HEK293 (cell line): ENCODE measurements around the gene GPR132.
A peak's percentile ranks its signal among the peaks of the same experiment; 100 is the strongest.

Source experiments
- CTCF ChIP-seq: fragments of 450-650 bp; formaldehyde crosslinking; IDR thresholded peaks from 2 replicates; pipeline ENCODE4 v1.5.1; 2016; ENCODE audit warnings: missing biosample characterization, missing genetic modification characterization
- SP7 ChIP-seq: fragments of 450-650 bp; formaldehyde crosslinking; IDR thresholded peaks from 2 replicates; pipeline ENCODE4 v1.5.1; 2016; ENCODE audit warnings: missing biosample characterization, missing genetic modification characterization
- TRIM28 ChIP-seq: IDR thresholded peaks from 2 replicates; pipeline ENCODE4 v1.6.1; 2011; ENCODE audit warnings: low read length, control low read depth, borderline replicate concordance
- TSHZ1 ChIP-seq: fragments of 450-650 bp; formaldehyde crosslinking; IDR thresholded peaks from 2 replicates; pipeline ENCODE4 v1.5.1; 2016; ENCODE audit warnings: missing biosample characterization, missing genetic modification characterization, borderline replicate concordance
- ZBTB10 ChIP-seq: fragments of 450-650 bp; formaldehyde crosslinking; IDR thresholded peaks from 2 replicates; pipeline ENCODE4 v1.5.1; 2016; ENCODE audit warnings: missing biosample characterization, missing genetic modification characterization
- ZFP37 ChIP-seq: fragments of 450-650 bp; formaldehyde crosslinking; IDR thresholded peaks from 2 replicates; pipeline ENCODE4 v1.5.1; 2016; ENCODE audit warnings: missing biosample characterization, missing genetic modification characterization
- ZNF211 ChIP-seq: fragments of 450-650 bp; formaldehyde crosslinking; IDR thresholded peaks from 2 replicates; pipeline ENCODE4 v1.5.1; 2016; ENCODE audit warnings: low read depth, missing biosample characterization, missing genetic modification characterization
- ZNF302 ChIP-seq: fragments of 450-650 bp; formaldehyde crosslinking; IDR thresholded peaks from 2 replicates; pipeline ENCODE4 v1.5.1; 2016; ENCODE audit warnings: missing biosample characterization, missing genetic modification characterization, low read depth
- ZNF510 ChIP-seq: fragments of 450-650 bp; formaldehyde crosslinking; IDR thresholded peaks from 2 replicates; pipeline ENCODE4 v1.5.1; 2018; ENCODE audit warnings: mild to moderate bottlenecking, missing genetic modification characterization, missing biosample characterization; ENCODE audit not compliant: insufficient replicate concordance
- ZNF518A ChIP-seq: fragments of 450-650 bp; formaldehyde crosslinking; conservative IDR thresholded peaks from 2 replicates; pipeline ENCODE4 v1.5.1; 2016; ENCODE audit warnings: low read depth, missing biosample characterization, missing genetic modification characterization
- ZNF558 ChIP-seq: fragments of 450-650 bp; formaldehyde crosslinking; IDR thresholded peaks from 2 replicates; pipeline ENCODE4 v1.5.1; 2016; ENCODE audit warnings: missing biosample characterization, missing genetic modification characterization
- ZNF747 ChIP-seq: fragments of 450-650 bp; formaldehyde crosslinking; IDR thresholded peaks from 2 replicates; pipeline ENCODE4 v1.5.1; 2016; ENCODE audit warnings: missing biosample characterization, missing genetic modification characterization

GRCh38 chr14:105045710-105046326 lies 19.4 kb downstream of the GPR132 start:
- no peak for TF ChIP-seq ZNF518A (tag by site-specific recombination)
- TF ChIP-seq TRIM28: no peak
- TF ChIP-seq CTCF (tag by site-specific recombination): peak; percentile 96
- TF ChIP-seq ZBTB10 (tag by site-specific recombination): peak; percentile 36; the same call in 1 of the 2 replicates
- TF ChIP-seq ZNF302: no peak
- no peak for TF ChIP-seq ZNF211 (tag by site-specific recombination)
- TF ChIP-seq ZNF558: no peak
- TF ChIP-seq ZFP37: no peak
- TF ChIP-seq TSHZ1 (tag by site-specific recombination): no peak
- TF ChIP-seq ZNF510 (tag by site-specific recombination): no peak
- peak; percentile 74 for TF ChIP-seq SP7 (tag by site-specific recombination)
- no peak for TF ChIP-seq ZNF747
